HG02981 (cell line): ENCODE results near the gene ENTPD8.
"Not testable (repeated sequence)": the region's sequence is repeated elsewhere in the genome, so short reads cannot be mapped to it uniquely, and the experiment has no call there.

ENCODE experiments used
- ATAC-seq: cut with Tn5 transposase; IDR thresholded peaks from one replicate; pipeline ENCODE4 v1.9.1; 2021; ENCODE audit warnings: mild to moderate bottlenecking, moderate library complexity; ENCODE audit not compliant: unreplicated experiment

The ENTPD8 gene

GRCh38 chr9:137416006-137416562 is 25.1 kb downstream of the ENTPD8 start:
- no peak for ATAC-seq

- ATAC-seq, result no peak
These were observed 25.7 kb downstream of the ENTPD8 start for GRCh38 chr9:137415451-137415850.

- no peak for ATAC-seq
These were observed 28.7 kb downstream of the ENTPD8 start for GRCh38 chr9:137412431-137412830.

- ATAC-seq, result no peak
These were observed 29.3 kb downstream of the ENTPD8 start for GRCh38 chr9:137411645-137412380.

- ATAC-seq, result no peak
These were observed 29.9 kb downstream of the ENTPD8 start for GRCh38 chr9:137411260-137411644.

- ATAC-seq, result no peak
These were observed 30.3 kb downstream of the ENTPD8 start for GRCh38 chr9:137410891-137411249.

- not testable (repeated sequence) for ATAC-seq
These were observed 30.8 kb downstream of the ENTPD8 start for GRCh38 chr9:137410236-137410890.

GRCh38 chr9:137409515-137409914 is 31.6 kb downstream of the ENTPD8 start:
- ATAC-seq, result no peak

- no peak for ATAC-seq
These were observed 32.3 kb downstream of the ENTPD8 start for GRCh38 chr9:137408651-137409405.

- ATAC-seq, result no peak
These were observed 33.4 kb downstream of the ENTPD8 start for GRCh38 chr9:137407590-137408300.

GRCh38 chr9:137406876-137407589 is 34.1 kb downstream of the ENTPD8 start:
- no peak for ATAC-seq

GRCh38 chr9:137406085-137406760 is 34.9 kb downstream of the ENTPD8 start:
- no peak for ATAC-seq

- no peak for ATAC-seq
These were observed 35.5 kb downstream of the ENTPD8 start for GRCh38 chr9:137405677-137406081.

- no peak for ATAC-seq
These were observed 36.1 kb downstream of the ENTPD8 start for GRCh38 chr9:137404961-137405567.

GRCh38 chr9:137403269-137403668 is 37.9 kb downstream of the ENTPD8 start:
- ATAC-seq, result no peak

GRCh38 chr9:137402746-137403145 is 38.4 kb downstream of the ENTPD8 start:
- ATAC-seq, result no peak

GRCh38 chr9:137398561-137399468 is 42.3 kb downstream of the ENTPD8 start:
- ATAC-seq, result no peak

- ATAC-seq, result no peak
These were observed 43.3 kb downstream of the ENTPD8 start for GRCh38 chr9:137397675-137398423.
